Sciatic nerve (tissue), 2 donors: ENCODE measurements around the gene ASCC1. TPM values are rescaled to one million over a fixed set of nuclear protein-coding genes. Genes with fewer than 3 reads are reported as not detected.

Source experiments
- ATAC-seq: fragments of 200-7000 bp; cut with Tn5 transposase; one replicate; pipeline ENCODE4 v1.9.1; 2020; ENCODE audit warnings: mild to moderate bottlenecking, moderate library complexity
- DNase-seq: peaks from one replicate; pipeline ENCODE4 v3.0.0-alpha.2; 2020; ENCODE audit warnings: low spot score
- intact Hi-C: fragments of 100-400 bp; cut with DNase I; formaldehyde crosslinking; loops from one replicate; pipeline ENCODE4 v1.14.2; 2022
- total RNA-seq: library from RNA; stranded (reverse); fragmentation: NEBNext Ultra II Directional; extraction: Animal tissue kit (Norgen Biotek cat#: 25700); gene quantifications from one replicate; pipeline ENCODE4 v1.2.1, GENCODE V29; 2021
- donor health status: DM: no; HTN: no; CAD: no.
- donor health status: DM: no; HTN: no; CAD: no.

ASCC1 gene
- total RNA-seq, 1 donor from 2014 or later: 37.4 TPM

GRCh38 chr10:72092987-72093386 lies 123.1 kb downstream of the ASCC1 start:
- DNase-seq (no peak), ATAC-seq (no peak)
- intact Hi-C loops: no loop called here

GRCh38 chr10:72092171-72092924 lies 123.7 kb downstream of the ASCC1 start:
- intact Hi-C loops: no loop called here
- DNase-seq: no peak
- no peak for ATAC-seq

- DNase-seq: no peak
- intact Hi-C loops: no loop called here
- no peak for ATAC-seq
Measured at GRCh38 chr10:72090326-72090725, 125.8 kb downstream of the ASCC1 start.

GRCh38 chr10:72089618-72090017 lies 126.5 kb downstream of the ASCC1 start:
- intact Hi-C loops: no loop called here
- peak; percentile 36 for ATAC-seq

GRCh38 chr10:72088889-72089575 lies 127.0 kb downstream of the ASCC1 start:
- intact Hi-C loops: no loop called here
- ATAC-seq (peak; percentile 62), DNase-seq (no peak)

More at GRCh38 chr10:72089618-72090017, 126.5 kb downstream of the ASCC1 start:
- no peak for DNase-seq

GRCh38 chr10:72087969-72088888 lies 127.8 kb downstream of the ASCC1 start, which contains the start of gene SPOCK2:
TSS of gene SPOCK2 (minus strand) at chr10:72088551. CDS start at chr10:72088328, 223 bp downstream.
- ATAC-seq: peak; percentile 33
- DNase-seq: no peak

GRCh38 chr10:72087392-72087968 lies 128.6 kb downstream of the ASCC1 start:
- no peak for ATAC-seq
- intact Hi-C loops: no loop called here
- DNase-seq: no peak

More at GRCh38 chr10:72087969-72088888, 127.8 kb downstream of the ASCC1 start, which contains the start of gene SPOCK2:
- intact Hi-C loops: no loop called here

GRCh38 chr10:72086466-72087391 lies 129.3 kb downstream of the ASCC1 start:
- ATAC-seq (peak; percentile 34), DNase-seq (no peak)
- intact Hi-C loops: no loop called here

GRCh38 chr10:72085864-72086465 lies 130.1 kb downstream of the ASCC1 start:
- no peak for DNase-seq
- ATAC-seq: no peak
- intact Hi-C loops: no loop called here

GRCh38 chr10:72085166-72085565 lies 130.9 kb downstream of the ASCC1 start:
- intact Hi-C loops: no loop called here
- no peak for DNase-seq

GRCh38 chr10:72083790-72084459 lies 132.2 kb downstream of the ASCC1 start:
- intact Hi-C loops: no loop called here
- ATAC-seq (no peak), DNase-seq (no peak)

More at GRCh38 chr10:72085166-72085565, 130.9 kb downstream of the ASCC1 start:
- ATAC-seq: no peak

- intact Hi-C loops: no loop called here
- ATAC-seq (no peak), DNase-seq (no peak)
Measured at GRCh38 chr10:72082856-72083789, 133.0 kb downstream of the ASCC1 start.

GRCh38 chr10:72081772-72082590 lies 134.1 kb downstream of the ASCC1 start:
- ATAC-seq: no peak
- intact Hi-C loops: no loop called here
- no peak for DNase-seq

GRCh38 chr10:72081210-72081609 lies 134.9 kb downstream of the ASCC1 start:
- ATAC-seq: no peak
- DNase-seq: no peak
- intact Hi-C loops: no loop called here
